GM23338 (cell line): ENCODE results near the gene BDP1. TPM values are rescaled to one million over a fixed set of nuclear protein-coding genes. Genes with fewer than 3 reads are reported as not detected.
"Not testable (repeated sequence)": the region's sequence is repeated elsewhere in the genome, so short reads cannot be mapped to it uniquely, and the experiment has no call there.

ENCODE experiments used
- ATAC-seq: fragments of 200-7000 bp; cut with Tn5 transposase; 3 replicates; pipeline ENCODE4 v1.9.1; 2020
- DNase-seq: peaks from one replicate; pipeline ENCODE4 v3.0.0-alpha.2; 2015; ENCODE audit warnings: low spot score
- H2AFZ ChIP-seq: fragments of 200-600 bp; sonication (generic); 2 replicates; pipeline ENCODE4 v1.8.0; 2016; ENCODE audit warnings: antibody characterized with exemption, mild to moderate bottlenecking, moderate library complexity
- H3F3A ChIP-seq: fragments of 200-600 bp; sonication (generic); replicated peaks from 2 replicates; pipeline ENCODE4 v1.8.0; 2017; ENCODE audit warnings: antibody characterized with exemption, mixed run types, low read depth
- H3K27ac ChIP-seq: fragments of 200-600 bp; sonication (generic); 2 replicates; pipeline ENCODE4 v1.6.1; 2016; ENCODE audit warnings: low read depth
- H3K27me3 ChIP-seq: fragments of 200-600 bp; sonication (generic); 2 replicates; pipeline ENCODE4 v1.8.0; 2016; ENCODE audit warnings: mild to moderate bottlenecking, mixed run types, moderate library complexity; ENCODE audit not compliant: insufficient read depth
- H3K36me3 ChIP-seq: fragments of 200-600 bp; sonication (generic); 2 replicates; pipeline ENCODE4 v1.8.0; 2016; ENCODE audit warnings: mild to moderate bottlenecking; ENCODE audit not compliant: insufficient read depth
- H3K4me1 ChIP-seq: fragments of 200-600 bp; sonication (generic); 2 replicates; pipeline ENCODE4 v1.8.0; 2016; ENCODE audit warnings: mild to moderate bottlenecking, moderate library complexity; ENCODE audit not compliant: insufficient read depth
- H3K4me2 ChIP-seq: fragments of 200-600 bp; sonication (generic); 2 replicates; pipeline ENCODE4 v1.7.1; 2017; ENCODE audit warnings: mixed run types
- H3K4me3 ChIP-seq: fragments of 200-600 bp; sonication (generic); 2 replicates; pipeline ENCODE4 v1.6.1; 2016; ENCODE audit warnings: mixed run types
- H3K79me2 ChIP-seq: fragments of 200-600 bp; sonication (generic); replicated peaks from 2 replicates; pipeline ENCODE4 v1.8.0; 2017; ENCODE audit warnings: mild to moderate bottlenecking; ENCODE audit not compliant: insufficient read depth
- H3K9me2 ChIP-seq: fragments of 200-600 bp; sonication (generic); 2 replicates; pipeline ENCODE4 v1.8.0; 2017; ENCODE audit not compliant: insufficient read depth
- H4K20me1 ChIP-seq: fragments of 200-600 bp; sonication (generic); replicated peaks from 2 replicates; pipeline ENCODE4 v1.8.0; 2017; ENCODE audit warnings: mild to moderate bottlenecking; ENCODE audit not compliant: insufficient read depth
- H3K27ac Mint-ChIP-seq: 2 replicates; pipeline ENCODE4 v1.8.0; 2020; ENCODE audit warnings: inconsistent platforms, mild to moderate bottlenecking, moderate library complexity, mixed read lengths
- H3K27me3 Mint-ChIP-seq: 3 replicates; pipeline ENCODE4 v1.8.0; 2022; ENCODE audit warnings: low read depth, mild to moderate bottlenecking, moderate library complexity, mixed read lengths, inconsistent platforms; ENCODE audit not compliant: insufficient read depth, poor library complexity
- H3K36me3 Mint-ChIP-seq: 3 replicates; pipeline ENCODE4 v1.8.0; 2021; ENCODE audit warnings: low read depth, mild to moderate bottlenecking, inconsistent platforms, moderate library complexity, mixed read lengths
- H3K4me1 Mint-ChIP-seq: 3 replicates; pipeline ENCODE4 v1.8.0; 2020; ENCODE audit warnings: mild to moderate bottlenecking, inconsistent platforms, mixed read lengths
- H3K4me3 Mint-ChIP-seq: 3 replicates; pipeline ENCODE4 v1.8.0; 2021; ENCODE audit warnings: moderate library complexity, mild to moderate bottlenecking, inconsistent platforms, mixed read lengths
- H3K9me3 Mint-ChIP-seq: 3 replicates; pipeline ENCODE4 v1.8.0; 2020; ENCODE audit warnings: moderate library complexity, mild to moderate bottlenecking, inconsistent platforms, mixed read lengths
- CREB1 ChIP-seq: fragments of 250-450 bp; sonication (Bioruptor Pico); IDR thresholded peaks from 2 replicates; pipeline ENCODE4 v1.5.0; 2020; ENCODE audit warnings: low read depth, mild to moderate bottlenecking, moderate library complexity
- POLR2AphosphoS5 ChIP-seq: IDR thresholded peaks from 2 replicates; pipeline ENCODE4 v1.6.1; 2016; ENCODE audit warnings: antibody characterized with exemption, low read depth
- ZNF114 ChIP-seq: fragments of 250-450 bp; sonication (Bioruptor Pico); IDR thresholded peaks from 2 replicates; pipeline ENCODE4 v1.5.0; 2020; ENCODE audit warnings: mild to moderate bottlenecking, moderate library complexity
- long read RNA-seq: library from polyadenylated mRNA; unstranded; transcript quantifications from one replicate; pipeline ENCODE4 v2.0.0, GENCODE V29; 2020; ENCODE audit not compliant: unreplicated experiment
- polyA plus RNA-seq: library from polyadenylated mRNA; unstranded; fragments of >200 nt; fragmentation: Nextera tagmentation; extraction: Ambion mirVana; gene quantifications from 2 replicates; pipeline ENCODE4 v1.2.1, GENCODE V29; 2016
- total RNA-seq: library from RNA; depleted of rRNA; stranded (reverse); fragments of >200 nt; shearing (Covaris generic); gene quantifications from 2 replicates; pipeline ENCODE4 v1.2.3, GENCODE V29; 2014; rRNA removed
- TF ChIP-seq, protein P1 (sequence below): IDR thresholded peaks from 2 replicates; pipeline ENCODE4 v1.6.1; 2016; ENCODE audit warnings: antibody characterized with exemption

Gene BDP1, protein sequence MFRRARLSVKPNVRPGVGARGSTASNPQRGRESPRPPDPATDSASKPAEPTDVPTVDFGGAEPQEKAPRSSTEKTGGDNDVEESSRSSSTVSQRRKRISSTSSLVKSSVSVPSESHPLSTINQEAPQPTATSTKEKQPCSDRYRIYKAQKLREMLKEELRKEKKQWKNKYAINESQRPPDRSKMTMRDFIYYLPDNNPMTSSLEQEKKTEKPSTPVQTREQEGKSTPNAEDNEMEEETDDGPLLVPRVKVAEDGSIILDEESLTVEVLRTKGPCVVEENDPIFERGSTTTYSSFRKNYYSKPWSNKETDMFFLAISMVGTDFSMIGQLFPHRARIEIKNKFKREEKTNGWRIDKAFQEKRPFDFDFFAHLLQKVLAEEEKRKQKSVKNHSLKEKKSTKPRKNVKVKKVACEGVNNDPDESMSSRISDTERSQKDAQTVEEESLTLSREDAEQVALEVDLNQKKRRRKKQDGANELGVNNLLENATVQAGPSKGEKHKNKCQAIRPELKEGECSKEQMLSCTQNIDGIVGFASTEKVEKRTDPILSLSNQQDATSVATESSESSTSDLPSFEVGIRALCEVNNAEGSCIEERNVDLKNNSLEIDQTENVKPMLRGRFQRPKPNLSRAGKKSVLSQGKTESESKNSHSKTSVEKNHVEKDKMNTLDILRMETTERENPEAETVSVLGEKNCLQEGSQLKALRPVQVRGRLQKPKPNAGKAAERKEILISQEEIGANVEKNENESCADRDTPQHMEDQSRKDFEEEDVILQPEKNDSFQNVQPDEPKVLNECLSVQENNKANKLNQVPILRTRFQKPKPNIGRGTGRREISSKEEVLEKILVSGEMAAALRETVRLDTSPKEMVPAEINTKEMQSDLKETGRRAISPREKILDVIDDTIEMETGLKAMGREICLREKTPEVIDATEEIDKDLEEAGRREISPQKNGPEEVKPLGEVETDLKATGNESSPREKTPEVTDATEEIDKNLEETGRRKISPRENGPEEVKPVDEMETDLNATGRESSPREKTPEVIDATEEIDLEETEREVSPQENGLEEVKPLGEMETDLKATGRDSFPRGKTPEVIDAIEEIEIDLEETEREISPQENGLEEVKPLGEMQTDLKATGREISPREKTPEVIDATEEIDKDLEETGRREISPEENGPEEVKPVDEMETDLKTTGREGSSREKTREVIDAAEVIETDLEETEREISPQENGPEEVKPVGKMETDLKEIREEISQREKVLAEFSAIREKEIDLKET (N-terminal part only)
- total RNA-seq (39.1 and 41.8 TPM in 2 replicates), polyA plus RNA-seq (44.5 and 54.4 TPM in 2 replicates)
- long read RNA-seq, partial matches to known transcripts = 14 of 14 reads
- long read RNA-seq, other reads (novel, unspliced or antisense) = 0 of 14 reads

DNA sequence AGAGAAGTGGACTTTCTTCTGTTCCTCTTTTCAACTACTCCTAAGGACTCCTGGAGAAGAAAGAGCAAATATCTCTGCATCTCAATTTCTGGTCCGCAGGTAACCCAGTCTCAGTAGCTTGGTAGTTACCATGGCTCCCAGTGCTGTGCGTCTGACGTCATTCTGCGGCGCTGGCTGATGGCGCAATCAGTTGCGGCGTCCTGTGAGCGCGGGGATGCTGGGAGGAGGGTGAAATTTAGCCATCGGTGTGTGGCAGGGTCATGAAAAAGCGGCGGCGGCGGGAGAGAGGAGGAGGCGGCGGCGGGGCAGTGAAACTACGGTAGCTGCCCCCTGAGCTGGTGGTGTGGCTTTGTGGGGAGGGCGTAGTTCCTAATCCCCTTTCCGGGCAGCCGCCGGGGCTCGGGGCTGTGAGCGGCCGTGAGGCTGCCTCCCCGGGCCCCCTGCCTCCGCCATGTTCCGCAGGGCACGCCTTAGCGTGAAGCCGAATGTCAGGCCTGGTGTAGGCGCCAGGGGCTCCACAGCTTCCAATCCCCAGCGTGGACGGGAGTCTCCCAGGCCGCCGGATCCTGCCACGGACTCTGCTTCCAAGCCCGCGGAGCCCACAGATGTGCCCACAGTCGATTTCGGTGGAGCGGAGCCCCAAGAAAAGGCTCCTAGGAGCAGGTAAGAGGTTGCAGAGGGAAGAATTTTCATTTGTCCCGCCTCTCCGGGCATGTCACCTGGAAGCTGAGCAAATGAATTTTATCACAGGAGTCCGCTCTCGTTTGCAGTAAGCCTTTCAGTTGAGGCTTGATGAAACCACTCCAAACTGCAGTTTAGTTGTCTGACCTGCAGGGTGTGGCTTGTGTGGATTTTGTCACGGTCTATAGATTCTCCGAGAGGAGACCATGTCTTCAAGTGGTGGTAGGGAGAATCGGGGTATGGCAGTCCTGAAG is at the start of gene BDP1:
BDP1 (plus strand) TSS at position 225 of the 935 bp plus-strand sequence; CDS start at position 452, 227 bp downstream.
- peak within 1 kb of the TSS; percentile 60 for H3K27ac ChIP-seq

DNA sequence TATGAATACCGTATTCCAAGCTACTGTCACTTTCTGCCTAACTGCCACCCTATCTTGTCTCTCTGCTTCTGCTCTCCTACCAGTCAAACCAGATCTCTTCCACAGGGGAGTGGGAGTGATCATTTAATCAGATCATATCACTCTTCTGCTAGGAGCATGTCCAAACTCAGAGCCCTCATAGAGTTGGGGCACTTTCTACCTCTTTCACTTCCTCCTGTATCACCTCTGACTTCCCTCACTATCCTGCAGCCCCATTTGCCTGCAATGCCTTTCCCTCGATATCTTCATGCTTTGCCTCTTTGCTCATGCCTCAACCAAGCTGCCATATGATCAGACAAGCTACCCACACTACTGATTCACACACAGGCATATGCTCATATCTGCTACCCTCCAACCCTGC is 45.4 kb upstream of the BDP1 start:
- not testable (repeated sequence) for H3K4me3 ChIP-seq, H3K9me2 ChIP-seq, H3F3A ChIP-seq, ATAC-seq, H3K27ac Mint-ChIP-seq, H3K4me3 Mint-ChIP-seq, H4K20me1 ChIP-seq, H3K36me3 Mint-ChIP-seq, H2AFZ ChIP-seq, H3K27me3 Mint-ChIP-seq, H3K9me3 Mint-ChIP-seq, DNase-seq, H3K36me3 ChIP-seq, H3K79me2 ChIP-seq, H3K4me2 ChIP-seq, H3K27me3 ChIP-seq, H3K27ac ChIP-seq
- peaks cover 30% of the 10 kb centered on the region for H3K4me1 Mint-ChIP-seq
- H3K4me1 ChIP-seq = peaks cover 23% of the 10 kb centered on the region

More for the DNA sequence above, at the start of gene BDP1:
- DNase-seq (peak; percentile 98), ATAC-seq (peak; percentile 96)
- Mint-ChIP-seq H3K4me3 (peak within 1 kb of the TSS; percentile 99), H3K4me1 (peaks cover 7% of the 10 kb centered on the region), H3K9me3 (no peaks in the 10 kb centered on the region), H3K27me3 (peaks cover 8% of the 10 kb centered on the region), H3K27ac (peak within 1 kb of the TSS; percentile 96), H3K36me3 (peaks cover 22% of the 10 kb centered on the region; the same call in 2 of the 3 replicates)
- peak within 1 kb of the TSS; percentile 76 for H3K4me2 ChIP-seq
- H3F3A ChIP-seq = no peaks in the 10 kb centered on the region
- no peaks in the 10 kb centered on the region for H3K27me3 ChIP-seq
- H2AFZ ChIP-seq = peak within 1 kb of the TSS; percentile 73
- H4K20me1 ChIP-seq = peaks cover 12% of the 10 kb centered on the region
- H3K79me2 ChIP-seq = peaks cover 40% of the 10 kb centered on the region
- peak within 1 kb of the TSS; percentile 95 for H3K4me3 ChIP-seq
- no peaks in the 10 kb centered on the region for H3K9me2 ChIP-seq
- TF ChIP-seq, protein P1, sequence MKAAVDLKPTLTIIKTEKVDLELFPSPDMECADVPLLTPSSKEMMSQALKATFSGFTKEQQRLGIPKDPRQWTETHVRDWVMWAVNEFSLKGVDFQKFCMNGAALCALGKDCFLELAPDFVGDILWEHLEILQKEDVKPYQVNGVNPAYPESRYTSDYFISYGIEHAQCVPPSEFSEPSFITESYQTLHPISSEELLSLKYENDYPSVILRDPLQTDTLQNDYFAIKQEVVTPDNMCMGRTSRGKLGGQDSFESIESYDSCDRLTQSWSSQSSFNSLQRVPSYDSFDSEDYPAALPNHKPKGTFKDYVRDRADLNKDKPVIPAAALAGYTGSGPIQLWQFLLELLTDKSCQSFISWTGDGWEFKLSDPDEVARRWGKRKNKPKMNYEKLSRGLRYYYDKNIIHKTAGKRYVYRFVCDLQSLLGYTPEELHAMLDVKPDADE = peak; percentile 65; the same call in 1 of the 2 replicates
- TF ChIP-seq ZNF114 (CRISPR knock-in tag) (no peak), POLR2AphosphoS5 (peak; percentile 91), CREB1 (peak; percentile 100)
- H3K4me1 ChIP-seq = no peaks in the 10 kb centered on the region
- H3K36me3 ChIP-seq = peaks cover 22% of the 10 kb centered on the region

DNA sequence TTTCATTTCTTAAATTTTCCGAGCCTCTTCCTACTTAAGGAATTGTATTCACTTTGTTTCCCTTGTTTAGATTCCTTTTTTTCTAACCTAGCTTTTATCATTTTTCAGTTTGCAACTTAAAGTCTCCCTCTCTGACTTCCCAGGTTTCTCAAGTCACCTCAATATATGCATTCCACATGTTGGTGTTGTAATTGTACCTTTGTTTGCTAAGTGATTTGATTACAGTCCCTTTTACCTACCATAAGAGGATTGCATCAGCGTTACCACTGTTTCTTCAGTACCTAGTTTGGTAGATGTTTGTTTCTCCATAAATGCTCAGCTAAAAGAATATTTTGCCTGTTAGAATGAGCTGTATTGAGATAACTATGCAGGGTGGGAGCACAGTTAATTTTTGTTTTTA is 39.8 kb upstream of the BDP1 start:
- H3K9me2 ChIP-seq, H3K27me3 ChIP-seq, ATAC-seq, H3K27me3 Mint-ChIP-seq, H3K4me3 ChIP-seq, DNase-seq, H3K9me3 Mint-ChIP-seq, H3K4me3 Mint-ChIP-seq, H3K36me3 Mint-ChIP-seq, H3K79me2 ChIP-seq, H4K20me1 ChIP-seq, H3K27ac ChIP-seq, H3K4me2 ChIP-seq, H3K36me3 ChIP-seq, H3F3A ChIP-seq: not testable (repeated sequence)
- Histone ChIP-seq H3K4me1 (peaks cover 40% of the 10 kb centered on the region), H2AFZ (peak overlapping the region; percentile 25; the same call in 1 of the 2 replicates)
- peak overlapping the region; percentile 84 for H3K27ac Mint-ChIP-seq
- peaks cover 39% of the 10 kb centered on the region for H3K4me1 Mint-ChIP-seq

DNA sequence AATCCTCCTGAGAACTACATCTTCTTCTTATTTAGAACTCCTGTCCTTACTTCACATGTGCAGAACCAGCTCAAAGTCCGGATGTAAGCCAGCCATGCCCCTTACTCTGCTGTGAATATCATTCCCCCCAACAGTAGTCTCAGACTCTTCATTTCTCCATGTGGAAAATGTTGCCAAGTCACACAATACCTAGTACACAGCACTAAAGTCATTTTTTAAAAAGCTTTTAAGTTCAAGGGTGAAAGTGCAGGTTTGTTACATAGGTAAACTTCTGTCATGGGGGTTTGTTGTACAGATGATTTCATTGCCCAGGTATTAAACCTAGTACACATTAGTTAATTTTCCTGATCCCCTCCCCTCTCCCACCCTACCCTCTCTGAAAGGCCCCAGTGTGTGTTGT is 37.4 kb upstream of the BDP1 start:
- not testable (repeated sequence) for H3K4me3 Mint-ChIP-seq, H3K27ac Mint-ChIP-seq, H3K4me2 ChIP-seq, H3K36me3 ChIP-seq, H3K36me3 Mint-ChIP-seq, H3K27me3 ChIP-seq, ATAC-seq, H3K9me3 Mint-ChIP-seq, DNase-seq, H3K27ac ChIP-seq, H3K27me3 Mint-ChIP-seq, H3F3A ChIP-seq, H3K4me3 ChIP-seq, H4K20me1 ChIP-seq, H3K79me2 ChIP-seq, H3K9me2 ChIP-seq
- H3K4me1 Mint-ChIP-seq = peaks cover 44% of the 10 kb centered on the region
- Histone ChIP-seq H2AFZ (0 out of 2 replicates have a peak overlapping the region, but pooled peaks have one; percentile 14), H3K4me1 (peaks cover 43% of the 10 kb centered on the region)
